Kidney (tissue), 14 donors: ENCODE results near the gene SH3BP5L. TPM values are rescaled to one million over a fixed set of nuclear protein-coding genes. Genes with fewer than 3 reads are reported as not detected.

Source experiments
- DNase-seq, 5 donors: peaks; one replicate each; pipeline ENCODE4 v3.0.0-alpha.2; 2013 to 2020
- FAIRE-seq: peaks from 2 replicates; lab custom pipeline; 2012; peaks lifted over from hg19 to GRCh38; lab: Jason Lieb, UNC
- H3K27ac ChIP-seq, 2 donors: one replicate each; pipeline ENCODE4 v1.7.0; 2013; ENCODE audit warnings: low read depth in 2 of 2, low read length in 2 of 2, inconsistent platforms in 1 of 2
- H3K27me3 ChIP-seq: one replicate; pipeline ENCODE4 v1.7.1; 2013; ENCODE audit warnings: low read length, inconsistent platforms; ENCODE audit not compliant: control insufficient read depth, insufficient read depth
- H3K36me3 ChIP-seq, 3 donors: one replicate each; pipeline versions ENCODE4 v1.7.0 to v1.7.1; 2013; ENCODE audit warnings: low read length in 3 of 3, control low read depth in 1 of 3, inconsistent platforms in 1 of 3; ENCODE audit not compliant: insufficient read depth in 3 of 3, control insufficient read depth in 2 of 3
- H3K4me1 ChIP-seq, 3 donors: one replicate each; pipeline versions ENCODE4 v1.7.0 to v1.7.1; 2013; ENCODE audit warnings: low read length in 3 of 3, inconsistent platforms in 1 of 3, low read depth in 1 of 3; ENCODE audit not compliant: control insufficient read depth in 2 of 3, insufficient read depth in 2 of 3
- H3K4me3 ChIP-seq, 3 donors: one replicate each; pipeline versions ENCODE4 v1.7.0 to v1.8.1; 2013; ENCODE audit warnings: low read length in 3 of 3, control low read depth in 1 of 3, inconsistent platforms in 1 of 3
- H3K9ac ChIP-seq, 3 donors: one replicate each; pipeline versions ENCODE4 v1.7.0 to v1.7.1; 2013; ENCODE audit warnings: low read length in 3 of 3, control low read depth in 1 of 3, inconsistent platforms in 1 of 3
- H3K9me3 ChIP-seq, 3 donors: one replicate each; pipeline versions ENCODE4 v1.7.0 to v1.7.1; 2013; ENCODE audit warnings: low read length in 3 of 3, control low read depth in 1 of 3, inconsistent platforms in 1 of 3; ENCODE audit not compliant: control insufficient read depth in 2 of 3, insufficient read depth in 1 of 3
- intact Hi-C: fragments of 100-400 bp; cut with DNase I; formaldehyde crosslinking; loops from one replicate; pipeline ENCODE4 v1.11.1; 2022
- polyA plus RNA-seq: library from polyadenylated mRNA; stranded (reverse); fragments of 350-450 nt; fragmentation: Illumina TruSeq; extraction: RNeasy Lipid Tissue Mini Kit (QIAGEN cat#74804); gene quantifications from one replicate; pipeline ENCODE4 v1.2.3, GENCODE V29; 2014; ENCODE audit warnings: low read depth, low replicate concordance; ENCODE audit not compliant: insufficient read depth
- total RNA-seq: library from RNA; stranded (reverse); fragmentation: NEBNext Ultra II Directional; extraction: Animal tissue kit (Norgen Biotek cat#: 25700); gene quantifications from one replicate; pipeline ENCODE4 v1.2.1, GENCODE V29; 2021
- TF ChIP-seq, protein P1 (sequence below): IDR thresholded peaks from 3 replicates; pipeline ENCODE4 v1.5.1; 2012; ENCODE audit warnings: mild to moderate bottlenecking, moderate library complexity, borderline replicate concordance; ENCODE audit not compliant: insufficient read depth; ENCODE audit errors: extremely low read depth
- donor health status: control.
- donor health status: control.
- donor health status: control.
- donor health status: control.
- donor health status: control.
- donor health status: DM: yes; HTN: yes; CAD: no.
- donor health status: Normal renal cell carcinoma (clear cell type).

The SH3BP5L gene
- total and polyA plus RNA-seq, 2 donors from 2014 or later, result 16.6 to 24.9 TPM

DNA sequence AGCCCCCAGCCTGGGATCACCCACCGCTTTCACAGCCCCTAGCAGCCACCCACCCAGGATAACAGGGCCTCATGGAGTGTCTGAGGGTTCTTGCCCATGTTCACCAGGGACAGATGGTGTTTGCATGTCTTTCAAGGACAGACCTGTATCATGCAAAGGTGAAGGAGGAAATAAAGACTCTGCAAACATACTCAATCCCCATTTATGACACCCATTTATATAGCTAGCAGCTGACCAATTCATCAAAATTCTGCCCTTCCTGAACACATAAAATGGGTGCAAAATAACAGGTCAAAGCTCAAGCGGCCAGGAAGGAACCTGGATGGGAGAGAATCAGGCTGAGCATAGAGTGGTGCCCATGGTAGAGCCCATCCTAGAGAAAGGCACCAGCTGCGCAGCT is 37.4 kb downstream of the SH3BP5L start:
- Histone ChIP-seq H3K4me3 (no peak overlapping the region), H3K4me1 (peaks cover 0 to 2% (median 0%) of the 10 kb centered on the region in 3 donors), H3K27ac (no peak overlapping the region), H3K9ac (no peak overlapping the region), H3K36me3 (no peaks in the 10 kb centered on the region), H3K27me3 (no peaks in the 10 kb centered on the region), H3K9me3 (no peaks in the 10 kb centered on the region)
- DNase-seq (no peak), FAIRE-seq (no peak)
- intact Hi-C loops, result no loop called here
- TF ChIP-seq, protein P1, sequence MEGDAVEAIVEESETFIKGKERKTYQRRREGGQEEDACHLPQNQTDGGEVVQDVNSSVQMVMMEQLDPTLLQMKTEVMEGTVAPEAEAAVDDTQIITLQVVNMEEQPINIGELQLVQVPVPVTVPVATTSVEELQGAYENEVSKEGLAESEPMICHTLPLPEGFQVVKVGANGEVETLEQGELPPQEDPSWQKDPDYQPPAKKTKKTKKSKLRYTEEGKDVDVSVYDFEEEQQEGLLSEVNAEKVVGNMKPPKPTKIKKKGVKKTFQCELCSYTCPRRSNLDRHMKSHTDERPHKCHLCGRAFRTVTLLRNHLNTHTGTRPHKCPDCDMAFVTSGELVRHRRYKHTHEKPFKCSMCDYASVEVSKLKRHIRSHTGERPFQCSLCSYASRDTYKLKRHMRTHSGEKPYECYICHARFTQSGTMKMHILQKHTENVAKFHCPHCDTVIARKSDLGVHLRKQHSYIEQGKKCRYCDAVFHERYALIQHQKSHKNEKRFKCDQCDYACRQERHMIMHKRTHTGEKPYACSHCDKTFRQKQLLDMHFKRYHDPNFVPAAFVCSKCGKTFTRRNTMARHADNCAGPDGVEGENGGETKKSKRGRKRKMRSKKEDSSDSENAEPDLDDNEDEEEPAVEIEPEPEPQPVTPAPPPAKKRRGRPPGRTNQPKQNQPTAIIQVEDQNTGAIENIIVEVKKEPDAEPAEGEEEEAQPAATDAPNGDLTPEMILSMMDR, result no peak

DNA sequence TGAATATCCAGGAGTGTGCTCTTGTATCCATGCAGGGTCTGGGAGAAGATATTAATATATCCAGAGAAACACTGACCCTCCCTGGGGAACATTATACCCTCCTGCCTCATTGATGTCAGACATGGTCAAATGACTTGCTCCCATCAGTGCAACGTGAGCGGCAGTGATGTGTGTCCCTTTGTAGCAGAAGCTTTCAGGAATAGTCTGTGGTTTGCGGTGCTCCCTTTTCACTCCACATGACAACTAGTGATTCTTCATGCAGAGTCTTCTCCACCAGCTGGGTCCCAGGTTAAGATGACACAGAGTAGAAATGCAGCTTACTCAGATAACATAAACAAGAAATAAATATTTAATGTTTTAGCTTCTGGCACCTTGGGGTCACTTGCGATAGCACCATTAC is 38.3 kb downstream of the SH3BP5L start:
- H3K9ac ChIP-seq, result no peak overlapping the region

DNA sequence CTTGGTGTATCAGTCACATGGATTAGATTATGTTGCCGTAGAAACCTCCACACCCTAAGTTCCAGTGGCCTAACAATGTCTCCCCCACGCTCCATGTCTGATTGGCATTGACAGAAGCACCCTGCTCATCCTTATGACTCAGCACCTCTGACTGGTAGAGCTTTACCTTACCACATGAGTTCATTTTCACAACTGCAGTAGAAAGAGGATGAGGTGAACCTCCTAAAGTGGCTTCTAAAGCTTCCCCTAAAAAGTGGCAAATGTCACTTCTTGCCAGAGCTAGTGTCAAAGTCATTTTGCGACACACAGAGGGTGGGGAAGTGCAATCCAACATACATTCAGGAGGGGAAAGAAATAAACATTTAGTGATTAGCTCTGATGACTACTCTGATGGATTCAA is 39.6 kb downstream of the SH3BP5L start:
- no peaks in the 10 kb centered on the region for H3K36me3 ChIP-seq
- no peak overlapping the region for H3K9ac ChIP-seq
- DNase-seq (no peak), FAIRE-seq (no peak)
- H3K27me3 ChIP-seq, result no peaks in the 10 kb centered on the region
- peaks cover 0 to 6% (median 4%) of the 10 kb centered on the region in 3 donors for H3K4me1 ChIP-seq
- TF ChIP-seq, protein P1, result no peak
- intact Hi-C loops, result no loop called here
- peaks cover 0 to under 1% (median 0%) of the 10 kb centered on the region in 3 donors for H3K9me3 ChIP-seq
- H3K27ac ChIP-seq, result no peak overlapping the region
- H3K4me3 ChIP-seq, result no peak overlapping the region

More for the DNA sequence above, 38.3 kb downstream of the SH3BP5L start:
- no peak overlapping the region for H3K27ac ChIP-seq
- peaks cover 0 to 6% (median 4%) of the 10 kb centered on the region in 3 donors for H3K4me1 ChIP-seq
- no peak for FAIRE-seq
- no peaks in the 10 kb centered on the region for H3K9me3 ChIP-seq
- TF ChIP-seq, protein P1, result no peak
- no peak overlapping the region for H3K4me3 ChIP-seq
- intact Hi-C loops, result no loop called here
- no peaks in the 10 kb centered on the region for H3K36me3 ChIP-seq
- no peak for DNase-seq
- no peaks in the 10 kb centered on the region for H3K27me3 ChIP-seq

DNA sequence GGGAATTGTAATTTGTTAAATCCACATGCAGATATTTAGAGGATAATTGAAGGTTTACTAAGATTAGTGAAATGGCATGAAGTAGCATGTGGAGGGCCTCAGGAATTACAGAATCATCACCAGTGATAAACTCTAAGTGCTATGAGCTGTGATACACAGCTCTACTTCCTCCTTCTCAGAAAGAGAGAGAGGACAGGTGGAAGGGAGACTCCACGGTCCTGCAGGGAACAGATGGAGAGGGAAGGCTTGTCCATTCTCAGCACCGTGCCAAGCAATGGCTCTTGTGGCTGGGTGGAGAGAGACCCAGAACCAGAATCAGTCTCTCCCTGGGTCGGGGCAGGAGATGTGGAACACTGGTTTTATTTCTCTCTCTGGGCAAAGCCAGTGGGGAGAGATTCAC is 42.3 kb downstream of the SH3BP5L start:
- Histone ChIP-seq H3K27ac (no peak overlapping the region), H3K4me1 (peaks cover 0 to 7% (median 4%) of the 10 kb centered on the region in 3 donors), H3K9me3 (peaks cover 0 to 2% (median 0%) of the 10 kb centered on the region in 3 donors), H3K4me3 (no peak overlapping the region), H3K27me3 (no peaks in the 10 kb centered on the region), H3K9ac (no peak overlapping the region), H3K36me3 (no peaks in the 10 kb centered on the region)
- FAIRE-seq (no peak), DNase-seq (no peak)
- intact Hi-C loops, result no loop called here
- TF ChIP-seq, protein P1, result no peak
